ENCODE measurements around the gene LRFN2. TPM values are rescaled to one million over a fixed set of nuclear protein-coding genes. Genes with fewer than 3 reads are reported as not detected.

The LRFN2 gene
- polyA plus RNA-seq, 1 experiment, result not detected

GRCh38 chr6:40380271-40380670 is 206.9 kb downstream of the LRFN2 start:
- ChIA-PET POLR2A (no interaction called here), CTCF (no interaction called here)
- Histone ChIP-seq H3K9me3 (ENCODE audit: control insufficient read depth, insufficient read depth, low read length) (peaks cover 5% of the 10 kb centered on the region; the same call in 1 of the 2 replicates), H3K27ac (ENCODE audit: low read depth, low read length) (no peak overlapping the region), H3K27me3 (ENCODE audit: control insufficient read depth, insufficient read depth, low read length) (no peaks in the 10 kb centered on the region), H3K4me3 (ENCODE audit: low read depth, low read length) (no peak overlapping the region)
- TF ChIP-seq CTCF (IDR thresholded peaks at IDR 0.05; ENCODE audit: low read depth, low read length), result no peak
- DNase-seq (ENCODE audit: low read depth, low spot score), result no peak

- TF ChIP-seq CTCF (IDR thresholded peaks at IDR 0.05; ENCODE audit: low read depth, low read length), result no peak
- DNase-seq (ENCODE audit: low read depth, low spot score), result no peak
- H3K27ac ChIP-seq (ENCODE audit: low read depth, low read length), result no peak overlapping the region
- no peak overlapping the region for H3K4me3 ChIP-seq (ENCODE audit: low read depth, low read length)
- ChIA-PET POLR2A (no interaction called here), CTCF (no interaction called here)
- no peaks in the 10 kb centered on the region for H3K27me3 ChIP-seq (ENCODE audit: control insufficient read depth, insufficient read depth, low read length)
- peaks cover 5% of the 10 kb centered on the region; the same call in 1 of the 2 replicates for H3K9me3 ChIP-seq (ENCODE audit: control insufficient read depth, insufficient read depth, low read length)
Measured at GRCh38 chr6:40379811-40380210, 207.4 kb downstream of the LRFN2 start.

DNA sequence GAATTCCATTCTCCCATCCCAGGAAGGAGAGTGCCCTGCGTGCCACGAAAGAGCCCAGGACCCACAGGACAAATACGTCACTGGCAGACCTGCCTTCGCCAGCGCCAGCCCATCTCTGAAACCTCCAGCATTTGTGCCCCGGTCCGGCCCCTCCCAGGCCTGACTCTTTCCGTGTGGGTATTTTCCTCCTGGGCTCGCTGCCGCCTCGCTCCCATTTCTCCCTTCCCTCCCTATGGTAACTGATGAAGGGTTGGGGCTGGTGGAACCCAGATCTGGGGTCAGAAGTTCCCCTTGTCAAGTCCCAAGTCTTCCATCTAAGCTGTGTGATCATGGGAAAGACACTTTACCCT is 208.5 kb downstream of the LRFN2 start:
- Histone ChIP-seq H3K9me3 (ENCODE audit: control insufficient read depth, insufficient read depth, low read length) (peaks cover 5% of the 10 kb centered on the region; the same call in 1 of the 2 replicates), H3K27ac (ENCODE audit: low read depth, low read length) (no peak overlapping the region), H3K27me3 (ENCODE audit: control insufficient read depth, insufficient read depth, low read length) (no peaks in the 10 kb centered on the region), H3K4me3 (ENCODE audit: low read depth, low read length) (no peak overlapping the region)
- CTCF ChIA-PET, result no interaction called here
- no peak for DNase-seq (ENCODE audit: low read depth, low spot score)
- TF ChIP-seq CTCF (IDR thresholded peaks at IDR 0.05; ENCODE audit: low read depth, low read length), result no peak
- POLR2A ChIA-PET, result no interaction called here

DNA sequence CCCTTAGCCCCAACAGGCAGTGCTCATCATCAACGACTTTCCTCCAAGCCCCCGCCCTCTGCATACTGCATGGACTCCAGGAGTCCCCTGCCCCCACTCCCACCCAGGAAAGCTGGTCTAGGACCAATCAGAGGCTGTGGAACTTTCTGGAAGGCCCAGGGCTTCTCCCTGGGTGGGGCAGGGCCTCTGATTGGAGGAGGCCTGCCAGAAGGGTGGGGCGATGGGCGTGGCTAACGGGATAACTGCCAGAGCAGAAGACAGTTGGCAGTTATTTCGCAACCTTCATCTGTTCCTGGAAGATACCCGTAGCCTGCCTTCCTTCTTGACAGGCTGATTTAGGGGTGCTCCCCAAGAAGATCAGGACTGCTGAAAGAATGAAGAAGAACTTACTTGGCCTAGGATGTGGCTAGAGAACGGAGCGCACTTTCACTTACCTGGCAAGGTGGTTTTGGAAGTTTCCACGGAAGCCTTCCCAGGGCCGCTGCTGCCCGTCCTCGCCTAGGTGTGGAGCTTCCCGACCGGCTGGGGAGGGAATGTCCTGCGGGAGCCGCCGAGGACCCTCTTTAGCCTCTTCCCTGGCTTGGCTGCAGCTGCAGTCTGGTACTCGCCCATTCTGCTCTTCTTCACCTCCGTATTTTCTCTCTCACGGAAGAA is 209.0 kb downstream of the LRFN2 start:
- TF ChIP-seq CTCF (IDR thresholded peaks at IDR 0.05; ENCODE audit: low read depth, low read length), result no peak
- CTCF ChIA-PET, result no interaction called here
- peaks cover 5% of the 10 kb centered on the region; the same call in 1 of the 2 replicates for H3K9me3 ChIP-seq (ENCODE audit: control insufficient read depth, insufficient read depth, low read length)
- no peak for DNase-seq (ENCODE audit: low read depth, low spot score)
- POLR2A ChIA-PET, result no interaction called here
- H3K4me3 ChIP-seq (ENCODE audit: low read depth, low read length), result no peak overlapping the region
- H3K27ac ChIP-seq (ENCODE audit: low read depth, low read length), result no peak overlapping the region
- H3K27me3 ChIP-seq (ENCODE audit: control insufficient read depth, insufficient read depth, low read length), result no peaks in the 10 kb centered on the region

DNA sequence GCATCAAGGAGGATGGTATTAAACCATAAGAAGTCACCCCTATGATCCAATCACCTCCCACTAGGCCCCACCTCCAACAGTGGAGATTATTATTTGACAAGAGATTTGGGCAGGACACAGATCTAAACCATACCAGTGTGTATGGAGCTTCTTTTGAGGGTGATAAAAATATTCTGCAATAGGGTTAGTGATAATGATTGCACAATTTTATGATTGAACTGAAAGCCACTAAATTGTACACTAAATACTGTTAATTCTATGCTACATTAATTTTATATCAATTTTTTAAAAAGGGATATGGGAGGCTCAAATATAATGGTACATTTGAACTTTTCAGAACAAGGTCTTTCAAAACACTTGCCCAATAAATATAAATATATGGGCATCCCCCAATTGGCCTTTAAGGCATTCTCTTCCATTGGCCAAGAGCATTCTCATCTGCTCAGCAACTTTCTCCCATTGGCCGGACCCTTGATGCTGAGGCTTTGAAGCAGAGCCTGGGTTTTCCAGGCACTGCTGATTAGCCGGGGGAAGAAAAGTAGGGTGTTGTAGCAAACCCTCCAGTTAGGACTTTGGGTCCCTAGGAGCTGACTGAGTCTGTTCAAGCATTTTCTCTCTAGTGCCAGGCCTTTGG is 209.9 kb downstream of the LRFN2 start:
- no peak for TF ChIP-seq CTCF (IDR thresholded peaks at IDR 0.05; ENCODE audit: low read depth, low read length)
- ChIA-PET CTCF (no interaction called here), POLR2A (no interaction called here)
- H3K27me3 ChIP-seq (ENCODE audit: control insufficient read depth, insufficient read depth, low read length), result no peaks in the 10 kb centered on the region
- H3K27ac ChIP-seq (ENCODE audit: low read depth, low read length), result no peak overlapping the region
- H3K4me3 ChIP-seq (ENCODE audit: low read depth, low read length), result no peak overlapping the region
- H3K9me3 ChIP-seq (ENCODE audit: control insufficient read depth, insufficient read depth, low read length), result peaks cover 5% of the 10 kb centered on the region; the same call in 1 of the 2 replicates
- no peak for DNase-seq (ENCODE audit: low read depth, low spot score)
